GM19328 (cell line): Measurements from ENCODE around the gene MXD4.
"Not testable (repeated sequence)": the region's sequence is repeated elsewhere in the genome, so short reads cannot be mapped to it uniquely, and the experiment has no call there.

Source experiments
- ATAC-seq: cut with Tn5 transposase; IDR thresholded peaks from one replicate; pipeline ENCODE4 v1.9.1; 2021; ENCODE audit warnings: mild to moderate bottlenecking, moderate library complexity; ENCODE audit not compliant: unreplicated experiment

Gene MXD4

DNA sequence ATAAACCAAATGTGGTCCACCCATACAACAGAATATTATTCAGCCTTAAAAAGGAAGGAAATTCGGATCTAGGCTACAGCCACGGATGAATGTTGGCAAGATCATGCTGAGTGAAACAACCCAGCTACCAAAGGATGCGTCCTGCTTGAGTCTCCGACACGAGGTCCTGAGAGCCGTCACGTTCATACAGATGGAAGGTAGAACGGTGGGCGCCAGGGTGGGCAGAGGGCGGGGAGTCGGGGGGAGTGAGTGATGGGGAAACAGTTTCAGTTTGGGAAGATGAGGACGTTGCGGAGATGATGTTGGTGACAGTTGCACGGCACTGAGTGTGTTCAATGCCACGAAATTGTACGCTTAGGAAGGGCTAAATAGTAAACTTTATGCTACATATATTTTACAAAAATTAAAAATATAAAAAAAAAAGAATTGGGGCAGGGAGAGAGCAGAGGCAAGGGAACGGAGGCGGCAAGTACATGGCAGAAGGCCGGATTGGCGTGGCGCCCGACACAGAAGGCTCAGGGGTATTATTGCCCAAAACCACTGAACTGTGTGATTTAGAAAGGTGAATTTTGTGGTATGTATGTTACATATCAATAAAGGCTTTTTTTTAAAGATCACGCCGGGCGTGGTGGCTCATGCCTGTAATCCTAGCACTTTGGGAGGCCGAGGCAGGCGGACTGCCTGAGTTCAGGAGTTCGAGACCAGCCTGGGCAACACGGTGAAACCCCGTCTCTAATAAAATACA lies 14.8 kb upstream of the MXD4 start:
- ATAC-seq: no peak

DNA sequence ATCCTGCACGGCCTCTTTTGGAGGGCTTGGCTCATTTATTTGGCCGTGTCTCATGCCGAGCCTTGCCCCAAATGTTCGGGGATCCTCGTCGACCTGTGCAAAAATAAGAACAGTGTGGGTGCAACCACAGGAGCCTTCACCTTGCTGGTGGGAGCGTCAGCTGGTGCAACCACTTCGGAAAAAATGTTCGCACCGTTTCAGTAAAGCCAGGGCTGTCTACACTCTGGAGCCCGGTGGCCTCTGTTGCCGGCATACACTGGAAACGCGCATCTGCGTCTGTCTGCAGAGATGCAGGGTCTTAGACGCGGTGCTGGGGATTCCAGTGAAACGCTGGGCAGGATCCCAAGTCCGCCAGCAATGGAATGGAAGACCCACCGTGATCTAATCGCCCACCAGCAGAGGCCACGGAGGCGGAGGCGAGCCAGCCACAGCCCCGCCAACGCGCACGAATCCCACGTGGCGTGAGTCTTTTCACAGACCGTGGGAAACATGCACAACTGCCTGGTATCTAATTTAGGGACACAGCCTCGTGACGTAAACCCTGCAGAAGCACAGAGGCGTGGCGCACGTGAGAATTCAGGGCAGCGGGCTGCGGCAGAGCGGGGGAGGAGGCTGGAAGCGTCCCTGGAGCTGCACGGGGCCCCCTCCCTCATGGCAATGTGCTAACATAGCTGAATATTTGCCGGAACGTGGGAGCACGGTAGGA lies 13.8 kb upstream of the MXD4 start:
- ATAC-seq: no peak

DNA sequence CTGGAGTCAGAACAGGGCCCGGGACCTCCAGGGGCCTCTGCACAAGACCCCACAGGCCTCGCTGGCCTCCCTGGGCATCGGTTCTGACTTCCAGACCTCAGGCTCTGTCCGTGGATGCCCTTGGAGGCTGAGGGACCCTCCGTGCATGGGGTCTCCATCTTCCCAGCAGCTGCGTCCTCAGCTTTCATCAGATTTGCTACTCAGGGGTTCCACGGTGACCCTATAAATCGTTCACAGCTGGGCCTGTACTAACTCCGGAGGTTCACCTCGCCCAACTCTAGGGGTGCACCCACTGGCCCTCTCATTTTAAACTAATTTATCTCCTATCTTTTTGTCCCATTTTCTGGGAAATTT lies 13.1 kb upstream of the MXD4 start:
- not testable (repeated sequence) for ATAC-seq

DNA sequence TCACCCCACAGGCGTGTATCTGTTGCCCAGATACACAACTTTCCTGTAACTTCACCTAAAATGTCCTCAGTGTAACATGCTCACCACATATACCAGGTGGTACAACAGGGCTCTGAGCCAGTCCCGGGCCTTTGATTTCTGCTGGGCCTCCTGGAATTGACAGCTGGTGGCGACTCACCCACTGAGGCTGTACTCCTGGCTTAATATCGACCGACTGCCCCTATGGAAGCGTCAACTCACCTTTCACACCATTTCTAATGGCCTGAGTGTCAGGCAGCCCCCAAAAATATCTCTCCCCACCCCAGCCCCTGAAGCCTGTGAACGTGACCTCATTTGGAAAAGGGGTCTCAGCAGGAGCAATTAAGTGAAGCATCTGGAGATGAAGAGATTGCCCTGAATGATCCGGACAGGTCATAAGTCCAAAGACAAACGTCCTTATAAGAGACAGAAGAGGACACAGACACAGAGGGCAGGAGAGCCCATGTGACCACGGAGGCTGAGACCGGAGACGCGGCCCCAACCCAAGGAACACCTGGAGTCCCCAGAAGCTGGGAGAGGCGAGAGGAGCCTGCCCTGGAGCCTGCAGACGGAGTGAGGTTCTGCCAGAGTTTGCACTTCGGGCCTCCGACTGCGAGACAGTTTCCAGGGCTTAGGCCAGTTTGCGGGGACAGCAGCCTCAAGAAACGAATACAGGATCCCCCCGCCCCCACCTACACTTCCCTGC lies 12.6 kb upstream of the MXD4 start:
- ATAC-seq: no peak

DNA sequence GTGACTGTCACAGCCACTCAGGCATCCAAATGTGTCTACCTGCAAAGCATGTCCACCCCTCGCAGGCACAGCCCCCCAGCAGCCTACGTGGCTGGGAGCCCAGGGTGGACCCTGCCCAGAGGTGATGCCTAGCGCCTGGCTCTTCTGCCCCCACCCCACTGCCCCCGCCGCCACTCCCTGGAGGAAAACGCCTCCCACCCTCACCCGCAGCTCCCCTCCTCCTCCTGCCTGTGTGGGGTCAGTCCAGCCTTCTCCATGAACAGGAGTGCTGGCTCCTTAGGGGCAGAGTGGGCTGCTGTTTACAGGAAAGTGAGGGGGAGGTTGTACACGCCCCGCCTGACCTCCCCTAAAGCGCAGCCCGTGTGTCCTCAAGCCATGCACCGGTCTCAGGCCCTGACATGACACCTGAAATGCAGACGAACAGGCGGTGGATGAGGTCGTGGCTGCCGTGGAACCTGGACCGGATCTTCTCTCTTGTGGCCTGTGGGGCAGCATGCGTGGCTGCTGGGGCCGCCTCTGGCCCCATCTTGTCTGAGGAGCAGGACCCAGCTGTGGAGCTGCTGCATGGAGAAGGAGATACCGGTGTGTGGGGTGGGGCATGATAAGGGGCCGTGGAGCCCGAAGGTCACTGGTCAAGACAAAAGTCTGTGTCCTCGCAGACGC lies 11.9 kb upstream of the MXD4 start:
- ATAC-seq: no peak

DNA sequence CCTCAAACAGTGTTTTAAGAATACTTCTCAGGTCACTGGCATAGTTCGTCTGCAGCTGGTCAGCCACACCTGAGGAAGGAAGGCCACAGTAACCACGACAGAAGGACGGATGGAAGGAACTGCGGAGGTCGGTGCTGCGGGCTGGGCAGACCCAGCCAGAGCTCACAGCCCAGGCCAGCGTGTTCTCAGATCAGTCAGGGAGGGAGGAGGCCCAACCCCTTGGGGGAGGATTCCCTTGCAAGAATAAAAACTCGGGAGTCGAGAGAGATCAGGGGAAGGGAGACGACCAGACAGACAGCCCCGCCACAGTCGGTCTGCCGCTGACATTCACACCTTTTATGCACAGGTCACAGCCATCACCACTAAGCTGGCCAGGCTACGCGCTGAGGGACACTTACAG lies 11.3 kb upstream of the MXD4 start:
- ATAC-seq: no peak

DNA sequence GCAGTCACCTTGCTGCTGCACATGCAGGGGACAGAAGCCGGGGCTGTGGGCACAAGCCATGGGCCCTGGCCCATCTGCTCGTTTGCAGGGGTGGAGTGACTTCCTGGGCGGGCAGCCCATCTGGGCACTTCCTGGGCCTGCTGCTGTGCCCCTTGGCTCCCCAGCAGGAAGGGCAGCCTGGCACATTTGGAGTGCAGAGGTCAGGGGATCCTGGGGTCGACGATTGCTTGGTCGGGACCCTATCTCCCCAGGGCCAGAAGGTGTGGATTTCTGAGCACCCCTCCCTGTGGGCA lies 10.9 kb upstream of the MXD4 start:
- no peak for ATAC-seq

DNA sequence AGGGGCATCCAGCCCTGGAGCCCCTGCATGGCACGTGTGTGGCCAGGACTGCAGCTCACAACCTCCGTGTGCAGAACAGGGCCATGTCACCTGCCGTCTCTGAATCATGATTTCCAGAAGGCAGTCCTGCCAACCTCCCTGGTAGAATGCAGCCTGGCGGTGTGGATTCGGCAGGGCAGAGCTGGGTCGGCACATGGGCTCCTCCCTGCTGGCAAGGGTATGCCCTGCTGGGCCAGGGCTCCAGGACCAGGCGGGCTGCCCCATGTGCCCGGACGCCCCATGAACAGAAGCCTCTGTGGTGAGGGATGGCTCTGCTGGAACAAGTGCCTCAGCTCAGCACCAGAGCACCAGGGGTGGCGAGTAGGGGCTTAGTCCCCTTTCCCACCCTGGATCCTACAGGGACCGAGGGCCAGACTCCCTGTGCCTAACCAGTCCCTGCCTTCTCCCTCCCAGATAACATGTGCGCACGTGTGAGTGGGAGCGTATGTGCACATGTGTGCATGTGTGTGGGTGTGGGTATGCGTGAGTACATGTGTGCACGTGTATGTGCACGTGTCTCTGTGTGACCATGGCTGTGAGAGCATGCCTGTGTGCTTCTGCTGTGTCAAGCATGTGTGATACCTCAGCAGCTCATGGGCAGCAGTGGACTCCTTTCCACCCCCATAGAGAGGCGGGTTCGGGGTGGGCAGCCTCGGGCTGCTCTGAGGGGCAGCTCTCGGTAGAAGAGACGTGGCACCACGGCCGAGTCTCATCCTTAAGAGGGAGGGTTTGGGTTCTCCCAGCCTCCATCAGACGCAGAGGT lies 10.3 kb upstream of the MXD4 start:
- ATAC-seq: no peak

DNA sequence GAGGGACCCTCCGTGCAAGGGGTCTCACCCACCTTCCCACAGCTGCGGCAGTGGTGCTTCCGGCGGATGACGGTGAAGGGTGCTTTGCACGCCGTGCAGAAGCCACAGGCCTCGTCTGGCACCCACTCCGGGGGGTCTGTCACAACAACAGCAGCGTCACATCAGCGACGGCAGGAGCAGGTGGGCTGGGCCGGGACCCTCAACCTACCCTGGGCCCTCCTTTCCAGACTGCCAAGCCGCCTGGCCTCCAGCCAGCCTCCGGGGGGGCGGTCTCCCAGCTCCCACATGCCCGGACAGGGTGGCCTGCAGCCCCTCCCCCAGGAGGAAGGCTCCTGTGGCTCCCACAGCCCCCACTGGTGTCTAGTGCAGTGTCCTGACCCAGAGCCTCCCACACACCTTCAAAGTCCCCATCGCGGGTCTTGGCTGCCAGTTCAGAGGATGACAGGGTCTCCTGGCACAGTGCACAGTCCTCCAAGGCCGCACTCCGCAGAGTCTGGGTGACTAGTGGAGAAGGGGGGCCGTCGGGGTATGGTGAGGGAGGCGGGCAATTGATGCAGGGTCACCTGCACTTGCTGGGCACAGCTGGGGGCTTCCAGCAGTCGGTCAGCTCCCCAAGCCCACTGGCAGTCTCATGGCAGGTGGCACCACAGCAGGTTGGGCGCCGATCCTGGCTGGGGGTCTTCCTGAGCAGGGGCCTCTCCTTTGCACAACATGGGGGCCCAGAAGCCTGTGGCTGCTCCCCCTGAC lies 9.5 kb upstream of the MXD4 start:
- ATAC-seq: no peak

DNA sequence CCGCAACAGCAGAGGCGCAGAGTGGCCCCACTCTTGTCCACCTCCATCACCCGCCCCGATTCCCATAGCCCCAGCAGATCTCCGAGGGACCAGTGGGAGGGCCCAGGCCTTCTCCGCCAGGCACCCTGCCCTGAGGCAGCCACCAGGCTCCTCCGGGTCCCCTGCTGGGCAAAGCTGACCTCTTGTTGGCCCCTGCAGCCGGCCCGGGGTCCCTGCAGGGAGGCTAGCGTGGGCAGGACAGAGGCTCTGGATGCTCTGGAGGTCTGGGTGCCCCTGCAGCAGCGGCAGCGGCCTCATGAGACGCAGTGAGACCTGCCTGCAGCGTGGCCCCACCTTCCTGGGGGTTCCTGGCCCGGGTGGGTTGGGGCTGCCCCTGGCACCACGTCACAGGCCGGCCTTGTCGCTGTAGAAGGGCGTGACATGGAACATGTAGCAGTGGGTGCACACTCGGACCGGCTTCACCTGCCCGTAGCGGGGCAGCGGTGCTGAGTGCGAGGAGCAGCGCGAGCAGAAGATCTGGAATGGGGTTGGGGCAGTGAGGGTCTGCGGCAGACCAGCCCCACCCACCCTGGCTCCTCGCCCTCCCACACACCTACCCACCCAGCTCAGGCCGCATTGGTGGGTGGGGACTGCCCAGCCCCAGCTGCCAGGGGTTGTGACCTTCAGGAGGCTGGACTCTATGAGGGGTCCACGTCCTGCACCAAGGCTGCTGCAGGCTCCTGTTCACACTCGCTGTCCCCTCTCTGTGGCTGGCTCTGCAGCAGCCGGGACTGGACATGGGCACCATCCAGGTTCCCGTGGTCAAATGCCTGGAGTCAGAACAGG lies 8.6 kb upstream of the MXD4 start:
- no peak for ATAC-seq

DNA sequence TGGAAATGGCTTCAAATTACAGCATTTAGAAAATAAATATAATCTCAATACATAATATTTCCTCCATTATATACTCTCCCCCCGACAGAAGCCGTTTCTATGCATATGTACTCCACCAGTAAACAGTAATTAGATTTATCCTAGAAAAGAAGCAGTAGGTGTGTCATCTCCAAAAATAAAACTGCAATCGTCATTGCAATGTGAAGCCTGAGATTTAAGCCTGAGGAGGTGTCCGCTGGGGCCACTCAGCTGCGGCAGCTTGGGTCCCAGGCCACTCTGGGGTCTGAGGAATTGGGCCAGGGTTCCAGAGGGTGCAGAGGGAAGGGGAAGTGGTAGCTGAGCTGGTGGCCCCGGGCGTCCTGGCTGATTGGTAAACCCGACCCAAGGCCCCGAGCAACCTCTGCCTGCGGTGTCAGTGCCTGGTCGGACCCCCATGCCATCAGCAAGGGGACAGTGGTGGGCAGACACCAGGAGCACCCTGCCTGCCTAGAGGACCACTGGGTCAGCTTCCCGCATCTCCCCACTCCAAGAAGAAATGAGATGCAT lies 7.8 kb upstream of the MXD4 start:
- no peak for ATAC-seq

DNA sequence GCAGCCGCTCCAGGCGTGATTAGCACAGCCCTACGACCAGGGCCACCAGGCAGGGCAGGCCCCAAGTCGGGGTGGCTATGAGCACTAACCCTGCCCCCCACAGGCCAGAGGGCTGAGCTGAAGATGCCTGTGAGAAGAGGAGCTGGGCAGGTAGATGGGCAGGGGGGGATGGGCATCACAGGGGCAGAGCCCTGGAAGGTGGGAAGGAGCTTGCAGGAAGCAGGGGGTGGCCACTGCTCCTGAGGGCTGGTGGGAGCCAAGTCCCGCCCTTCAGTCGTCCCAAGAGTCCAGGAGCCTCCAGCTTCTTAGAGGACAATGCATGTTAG lies 7.3 kb upstream of the MXD4 start:
- ATAC-seq: no peak

DNA sequence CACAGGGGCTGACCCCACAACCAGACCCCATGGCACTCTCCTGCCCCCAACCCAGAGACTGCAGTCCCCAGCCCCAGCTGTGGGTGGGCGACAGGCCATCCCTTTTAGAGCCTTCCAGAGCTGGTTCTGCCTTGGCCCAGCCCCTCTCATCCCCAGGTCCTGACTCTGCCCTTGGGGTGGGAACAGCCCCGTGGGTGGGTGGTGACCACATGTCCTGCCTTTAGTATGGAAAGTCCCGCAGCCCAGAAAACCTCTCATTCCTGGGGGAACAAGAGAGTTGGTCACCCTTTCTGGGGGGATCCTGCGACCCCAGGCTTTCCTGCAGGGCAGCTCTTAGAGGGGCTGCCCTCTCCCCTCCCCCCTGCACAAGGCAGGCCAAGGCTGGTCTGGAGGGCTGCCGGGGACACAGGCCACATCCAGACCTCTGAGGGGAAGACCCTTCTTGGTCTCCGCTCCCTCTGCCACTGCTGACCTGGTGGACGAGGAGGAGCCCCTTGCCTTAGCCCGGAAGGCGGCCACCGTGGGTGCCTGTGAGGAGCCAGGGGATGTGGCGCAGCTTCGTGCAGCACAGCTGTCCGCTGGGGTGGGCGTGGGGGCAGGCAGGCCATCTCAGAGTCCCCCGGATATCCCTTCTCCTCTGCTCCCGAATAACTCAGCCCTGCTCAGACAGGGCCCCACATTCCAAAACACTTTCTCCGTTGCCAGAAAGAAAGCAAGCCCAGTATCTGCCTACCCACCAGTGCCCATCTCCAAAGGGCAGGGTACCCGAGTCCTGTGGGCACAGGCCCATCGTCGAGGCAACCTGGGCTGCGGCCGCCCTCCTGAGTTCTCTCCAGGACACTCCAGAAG lies 6.7 kb upstream of the MXD4 start:
- ATAC-seq: no peak

DNA sequence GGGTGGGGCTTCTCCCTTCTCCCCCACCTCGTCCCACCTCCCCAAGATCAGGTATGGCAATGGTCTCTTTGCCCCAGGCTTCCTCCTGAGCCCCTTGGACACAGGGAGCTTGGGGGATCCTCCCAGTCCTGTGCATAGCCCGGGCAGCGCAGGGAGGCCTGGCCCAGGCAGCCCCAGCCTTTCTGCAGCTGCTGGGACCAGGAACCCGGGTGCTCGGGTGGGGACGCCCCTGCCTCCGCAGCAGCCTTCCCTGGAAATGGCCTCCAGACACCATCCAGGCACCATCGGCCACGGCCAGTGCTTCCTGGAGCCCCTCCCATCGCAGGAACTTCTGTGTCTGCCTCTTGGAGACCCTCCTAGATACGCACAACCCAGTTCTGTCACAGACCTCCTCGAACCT lies 5.9 kb upstream of the MXD4 start:
- no peak for ATAC-seq

DNA sequence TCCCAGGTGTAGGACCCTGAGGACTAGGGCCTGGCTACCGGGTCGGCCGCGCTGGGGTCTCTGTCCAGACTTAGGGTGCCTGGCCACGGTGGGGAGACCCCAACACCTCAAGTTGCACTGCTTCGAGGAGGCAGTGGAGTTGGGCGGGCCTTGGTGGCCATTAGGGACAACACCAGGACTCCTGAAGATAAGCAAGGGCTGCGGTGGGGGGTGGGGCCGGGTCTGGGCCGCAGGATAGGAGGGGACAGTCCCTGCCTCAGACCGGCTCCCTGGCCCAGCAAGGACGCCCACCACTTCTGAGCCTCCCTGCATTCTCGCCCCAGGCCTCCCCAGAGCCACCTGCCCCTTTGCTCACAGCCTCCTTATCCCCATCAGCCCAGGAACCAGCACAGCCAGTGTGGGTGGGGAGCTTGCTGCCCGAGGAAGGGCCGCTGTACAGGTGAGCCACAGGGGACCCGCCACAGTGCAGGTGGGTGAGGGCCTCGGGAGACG lies 5.5 kb upstream of the MXD4 start:
- ATAC-seq: no peak

DNA sequence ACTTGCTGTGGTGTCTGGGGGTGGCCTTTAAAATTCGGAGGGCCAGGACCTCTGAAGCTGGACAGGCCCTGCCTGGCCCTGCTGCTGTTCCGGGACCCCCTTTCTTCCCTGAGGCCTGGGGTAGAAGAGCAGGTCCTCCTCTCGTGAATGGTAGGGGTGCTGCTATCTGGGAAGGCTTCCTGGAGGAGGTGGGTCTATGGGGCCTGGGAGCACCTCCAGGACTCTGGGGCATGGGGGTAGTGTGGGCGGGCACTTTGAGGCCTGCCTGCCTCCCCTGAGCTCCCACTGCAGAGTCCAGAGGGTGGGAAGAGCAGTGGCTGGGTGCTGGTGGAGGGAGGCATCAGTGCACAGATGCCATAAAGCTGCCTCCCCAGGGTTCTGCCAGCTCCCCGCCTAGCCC lies 4.9 kb upstream of the MXD4 start:
- no peak for ATAC-seq

DNA sequence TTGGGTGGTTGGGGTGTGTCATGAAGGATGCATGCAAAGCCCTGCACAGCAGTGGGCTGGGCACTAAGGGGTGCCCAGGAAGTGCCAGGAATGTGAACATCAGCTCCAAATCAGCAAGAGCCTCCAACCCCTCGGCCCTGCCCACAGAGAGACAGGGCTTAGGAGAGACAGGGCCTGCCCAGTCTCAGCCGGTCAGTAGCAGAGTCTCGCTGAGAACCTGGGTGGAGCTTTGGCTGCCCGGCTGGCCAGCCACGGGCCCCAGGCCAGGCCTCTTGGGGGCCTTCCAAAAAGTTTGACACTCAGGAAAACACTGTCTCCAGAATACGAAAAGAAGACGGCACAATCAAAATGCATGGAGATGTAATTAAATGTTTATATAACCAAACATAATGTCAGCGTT lies 4.3 kb upstream of the MXD4 start:
- ATAC-seq: no peak
